ENCODE measurements around the gene TRAF3.
A peak's percentile ranks its signal among the peaks of the same experiment; 100 is the strongest.
"Not testable (repeated sequence)": the region's sequence is repeated elsewhere in the genome, so short reads cannot be mapped to it uniquely, and the experiment has no call there.

TRAF3 gene

DNA sequence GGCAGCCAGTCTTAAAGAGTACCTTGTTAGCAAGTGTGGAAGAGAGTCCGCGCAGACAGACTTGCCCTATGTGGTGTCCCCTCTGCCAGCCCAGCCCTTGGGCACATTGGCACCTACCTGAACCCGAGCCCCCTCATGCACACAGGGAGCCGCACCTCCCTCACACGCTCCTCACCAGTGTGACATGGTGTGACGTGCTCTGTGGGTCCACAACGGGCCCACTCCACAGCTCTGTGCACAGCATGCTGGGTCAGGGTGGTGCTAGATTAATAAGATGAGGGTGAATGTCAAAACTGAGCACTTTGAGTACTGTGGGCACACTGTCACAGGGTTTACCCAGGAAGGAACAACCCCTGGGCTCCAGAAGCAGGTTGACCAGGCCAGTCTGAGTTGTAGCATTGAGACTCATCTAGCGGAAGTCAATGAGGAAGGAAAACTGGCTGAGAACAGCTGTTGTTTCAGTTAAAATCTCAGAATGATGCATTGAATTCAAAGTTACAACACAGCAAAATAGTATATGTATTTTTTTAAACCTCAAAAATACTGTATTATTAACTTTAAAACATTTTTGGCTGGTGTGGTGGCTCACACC, 91.8 kb downstream of the TRAF3 start:
- DNase-seq = no peak

DNA sequence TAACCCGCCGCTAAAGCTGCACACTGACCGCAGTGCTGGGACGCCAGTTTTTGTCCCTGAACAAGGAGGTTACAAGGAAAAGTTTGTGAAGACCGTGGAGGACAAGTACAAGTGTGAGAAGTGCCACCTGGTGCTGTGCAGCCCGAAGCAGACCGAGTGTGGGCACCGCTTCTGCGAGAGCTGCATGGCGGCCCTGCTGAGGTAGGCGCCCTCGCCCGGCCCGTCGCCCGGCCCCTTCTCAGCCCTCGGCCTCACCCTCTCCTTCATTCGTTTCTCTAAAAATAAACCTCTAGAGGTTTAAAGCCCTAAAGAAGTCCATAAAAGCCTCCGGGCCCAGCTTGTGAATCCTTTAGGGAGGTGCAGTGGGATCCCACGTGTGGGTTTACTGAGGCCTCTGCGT, 93.0 kb downstream of the TRAF3 start:
- DNase-seq = no peak

DNA sequence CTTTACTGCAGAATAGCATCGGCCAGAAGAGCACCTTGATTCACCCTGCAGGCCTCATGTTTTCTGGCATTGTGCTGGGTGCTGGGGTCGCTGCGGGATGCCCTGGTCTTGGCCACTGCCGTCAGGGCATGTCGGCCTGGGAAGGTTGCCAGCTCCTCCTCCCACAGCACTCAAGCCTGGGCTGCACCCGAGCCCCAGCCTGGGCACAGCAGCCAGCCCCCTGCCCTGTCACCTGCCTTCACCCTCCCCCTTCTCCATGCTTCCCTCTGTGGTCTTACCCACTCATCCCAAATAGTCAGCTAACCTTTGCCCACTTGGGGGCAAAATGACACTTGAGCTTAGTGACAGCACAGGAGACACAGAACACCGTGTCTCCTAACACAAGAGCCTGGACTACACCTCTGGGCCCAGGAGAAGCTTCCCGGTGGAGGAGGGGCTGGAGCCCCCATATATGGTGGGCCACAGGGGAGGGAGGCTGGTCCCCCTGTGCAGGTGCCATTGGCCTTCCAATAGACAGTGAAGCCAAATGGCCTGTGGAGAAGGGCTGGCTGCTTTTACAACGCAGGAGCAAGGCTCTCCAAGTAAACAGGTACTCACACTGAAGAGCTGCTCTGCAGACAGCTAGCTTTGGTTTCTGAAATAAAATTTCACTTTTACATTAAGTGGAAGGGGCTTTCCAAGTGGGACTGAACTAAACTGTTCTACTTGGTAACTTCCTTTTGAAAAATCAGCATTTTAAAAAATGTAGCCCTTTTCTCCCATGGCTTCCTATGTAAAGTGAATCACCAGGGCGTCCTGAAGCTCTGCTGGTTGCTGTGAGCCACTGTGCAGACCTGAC, 94.0 kb downstream of the TRAF3 start:
- no peak for DNase-seq

DNA sequence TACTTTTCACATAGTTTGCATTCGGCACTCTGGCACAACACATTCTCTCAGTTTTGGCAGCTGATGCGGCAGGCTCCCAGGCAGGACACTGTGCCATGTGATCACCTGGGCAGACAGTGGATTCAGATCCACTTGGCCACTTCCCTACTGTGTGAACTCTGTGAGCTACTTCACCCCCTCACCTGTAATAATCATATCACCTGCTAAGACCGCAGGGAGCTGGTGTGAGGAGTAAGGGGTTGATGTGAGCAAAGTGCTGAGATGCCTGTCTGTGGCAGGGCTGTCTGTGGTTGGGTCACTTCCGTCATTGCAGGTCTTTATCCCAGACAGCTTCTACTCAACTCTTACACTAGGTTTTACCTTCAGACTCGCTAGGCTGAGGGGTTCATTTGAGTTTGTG, 94.8 kb downstream of the TRAF3 start:
- no peak for DNase-seq

DNA sequence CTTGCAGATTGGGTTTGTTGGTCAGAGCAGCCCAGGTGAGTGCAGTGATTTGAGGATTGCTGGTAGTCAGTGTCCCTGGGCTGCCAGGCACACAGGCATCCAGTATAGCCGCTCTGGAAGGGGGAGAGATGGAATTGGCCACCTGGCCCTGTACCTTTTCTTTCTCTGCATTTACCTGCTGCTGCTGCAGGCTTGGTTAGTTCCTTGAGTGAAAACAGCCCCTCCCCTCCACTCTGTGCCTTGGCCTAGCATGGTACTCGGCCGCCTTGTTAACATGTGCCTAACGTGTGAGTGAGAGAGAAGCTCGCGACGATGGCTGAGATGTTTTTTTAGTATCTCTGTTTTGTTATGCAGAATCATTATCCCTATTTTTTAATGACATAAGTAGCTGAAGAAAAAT, 95.9 kb downstream of the TRAF3 start:
- no peak for DNase-seq

DNA sequence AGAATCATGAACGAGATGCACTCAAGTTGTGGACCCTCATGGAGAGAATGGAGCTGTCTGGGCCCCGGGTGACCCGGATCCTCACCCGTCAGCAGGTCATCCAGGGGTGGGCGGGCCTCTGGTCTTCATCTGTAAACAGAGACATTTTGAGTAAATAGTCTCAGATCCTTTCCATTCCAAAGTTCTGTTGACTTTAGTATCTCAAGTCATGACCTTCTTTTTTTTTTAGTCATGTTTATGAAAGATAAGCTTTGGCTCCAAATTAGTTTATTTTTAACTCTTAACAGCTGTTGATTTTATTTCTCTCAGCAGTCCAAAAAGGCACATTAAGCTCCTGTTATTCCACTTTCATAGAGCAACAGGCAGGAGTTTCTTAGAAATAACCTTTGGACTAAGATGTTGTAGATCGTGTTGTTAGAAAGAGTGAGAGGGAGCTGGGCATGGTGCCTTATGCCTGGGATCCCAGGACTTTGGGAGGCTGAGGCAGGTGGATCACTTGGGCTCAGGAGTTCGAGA, 96.4 kb downstream of the TRAF3 start:
- no peak for DNase-seq

DNA sequence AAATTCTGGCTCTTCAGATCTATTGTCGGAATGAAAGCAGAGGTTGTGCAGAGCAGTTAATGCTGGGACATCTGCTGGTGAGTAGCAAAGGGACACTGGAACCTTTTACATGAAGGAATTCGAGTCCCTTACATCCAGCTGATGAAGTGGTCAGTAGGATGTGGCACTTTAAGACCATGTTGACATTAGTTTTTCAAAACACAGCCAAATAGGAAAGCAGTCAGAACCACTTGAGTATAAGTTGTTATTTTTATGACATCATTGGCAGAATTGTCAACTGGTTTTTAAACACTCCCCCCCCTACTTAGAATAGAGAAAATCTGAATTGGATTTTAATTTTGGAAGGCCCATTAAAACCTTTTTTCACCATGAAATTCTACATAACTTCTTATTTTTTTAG, 98.4 kb downstream of the TRAF3 start:
- peak; percentile 28 for DNase-seq

DNA sequence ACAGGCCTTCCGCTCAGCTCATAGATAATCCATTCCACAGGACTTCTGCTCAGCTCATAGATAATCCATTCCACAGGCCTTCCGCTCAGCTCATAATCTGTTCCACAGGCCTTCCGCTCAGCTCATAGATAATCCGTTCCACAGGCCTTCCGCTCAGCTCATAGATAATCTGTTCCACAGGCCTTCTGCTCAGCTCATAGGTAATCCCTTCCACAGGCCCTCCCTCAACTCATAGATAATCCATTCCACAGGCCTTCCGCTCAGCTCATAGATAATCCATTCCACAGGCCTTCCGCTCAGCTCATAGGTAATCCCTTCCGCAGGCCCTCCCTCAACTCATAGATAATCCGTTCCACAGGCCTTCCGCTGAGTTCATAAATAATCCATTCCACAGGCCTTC, 100.3 kb downstream of the TRAF3 start:
- not testable (repeated sequence) for DNase-seq

DNA sequence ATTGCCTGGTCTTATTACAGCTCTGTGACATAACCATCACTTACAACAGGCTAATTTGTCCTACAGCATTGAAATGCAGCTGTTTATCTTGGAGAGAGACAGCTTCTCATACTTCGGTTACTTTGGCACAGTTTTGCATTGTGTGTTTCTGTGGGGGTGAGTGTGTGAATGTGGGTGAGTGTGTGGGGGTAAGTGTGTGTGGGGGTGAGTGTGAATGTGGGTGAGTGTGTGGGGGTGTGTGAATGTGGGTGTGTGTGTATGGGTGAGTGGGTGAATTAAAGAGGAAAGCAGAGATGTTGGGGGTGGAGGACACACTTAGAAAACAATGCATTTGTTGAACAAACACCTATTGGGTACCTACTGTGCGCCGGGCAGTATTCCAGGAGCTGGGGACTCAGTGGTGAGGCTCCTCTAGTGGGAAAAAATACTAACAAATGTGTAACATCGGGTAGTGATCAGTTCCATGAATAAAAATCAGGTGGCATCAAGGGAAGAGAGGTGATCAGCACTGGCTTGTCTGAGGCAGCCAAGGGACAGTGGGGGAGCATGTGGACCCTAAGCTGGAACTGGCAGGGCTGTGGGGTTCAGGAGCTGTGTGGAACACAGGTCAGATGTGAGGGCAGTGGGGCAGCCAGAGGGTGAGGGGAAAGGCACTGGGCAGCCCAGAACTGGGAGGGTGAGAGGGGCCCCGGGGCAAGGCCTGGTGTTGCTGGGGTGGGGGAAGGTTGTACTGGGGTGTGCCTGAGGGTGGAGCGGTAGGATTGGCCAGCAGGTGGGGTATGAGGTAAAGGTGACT, 101.1 kb downstream of the TRAF3 start:
- no peak for DNase-seq

DNA sequence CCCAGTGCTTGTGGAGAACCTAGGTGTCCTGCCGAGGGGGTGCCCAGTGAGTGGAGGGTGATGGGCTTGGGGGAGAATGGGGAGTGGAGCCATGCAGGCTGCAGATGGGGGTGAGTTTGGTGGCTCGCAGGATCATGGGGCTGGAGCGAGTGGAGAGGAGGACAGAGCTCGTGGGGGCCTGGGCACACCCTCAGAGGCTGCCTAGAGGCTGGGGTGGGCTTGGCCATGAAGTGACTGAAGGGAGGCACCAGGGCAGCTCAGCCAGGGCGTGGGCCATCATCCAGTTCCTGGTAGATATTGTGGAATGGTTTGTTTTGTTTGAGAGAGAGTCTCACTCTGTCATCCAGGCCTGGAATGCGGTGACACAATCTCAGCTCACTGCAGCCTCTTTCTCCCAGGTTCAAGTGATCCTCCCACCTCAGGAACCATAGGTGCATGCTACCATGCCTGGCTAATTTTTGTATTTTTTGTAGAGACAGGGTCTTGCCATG, 101.8 kb downstream of the TRAF3 start:
- no peak for DNase-seq

DNA sequence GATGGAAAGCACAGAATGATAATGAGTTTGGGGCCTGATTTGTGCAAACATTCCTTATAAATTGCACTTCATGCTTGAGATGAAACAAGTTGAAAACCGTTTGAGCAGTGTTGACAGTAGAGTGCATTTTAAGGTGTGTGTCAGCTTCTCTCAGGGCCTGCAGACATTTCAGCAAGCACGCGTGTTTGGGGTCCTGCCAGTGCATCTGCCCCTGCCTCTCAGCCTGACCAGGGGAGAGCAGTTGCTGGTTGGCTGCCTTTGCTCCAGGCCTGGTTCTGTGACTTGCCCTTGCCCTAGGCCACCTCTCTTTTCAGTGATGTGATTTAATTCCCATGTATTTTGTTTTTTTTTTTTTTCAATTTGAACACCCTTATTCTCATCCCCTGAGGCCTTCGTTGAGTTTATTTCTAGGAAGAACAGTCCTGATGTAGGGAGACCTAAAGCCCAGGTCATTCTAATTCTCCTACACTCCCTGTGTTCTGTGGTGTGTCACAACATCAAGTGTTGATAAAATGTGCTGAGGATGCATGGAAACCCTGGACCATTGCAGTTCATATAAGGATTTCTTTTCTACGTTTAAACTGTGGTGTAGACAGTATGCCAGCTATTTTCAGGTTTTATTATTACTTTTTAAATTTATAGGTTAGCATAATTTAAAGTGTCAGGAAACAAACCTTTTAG, 105.1 kb downstream of the TRAF3 start:
- DNase-seq = no peak

DNA sequence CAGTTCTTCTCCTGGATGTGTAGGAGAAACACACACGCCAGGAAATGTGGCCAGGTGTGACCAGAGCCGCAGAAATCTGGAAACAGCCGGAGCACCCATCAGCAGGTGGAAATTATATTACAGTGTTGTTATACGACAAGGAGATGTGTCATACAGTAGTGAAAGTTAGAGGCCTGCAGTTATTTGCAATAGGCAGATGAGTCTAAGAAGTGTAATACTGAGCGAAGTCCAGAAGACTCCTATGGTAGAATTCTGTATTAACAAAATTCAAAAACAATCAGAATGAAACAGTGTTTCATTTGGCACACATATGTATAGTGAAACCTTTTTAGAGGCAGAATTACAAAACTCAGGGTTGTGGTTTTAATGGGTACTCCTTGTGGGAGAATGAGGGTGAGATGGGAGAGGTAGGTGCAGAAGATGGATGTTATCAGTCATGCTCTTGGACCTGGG, 105.9 kb downstream of the TRAF3 start:
- DNase-seq = no peak

DNA sequence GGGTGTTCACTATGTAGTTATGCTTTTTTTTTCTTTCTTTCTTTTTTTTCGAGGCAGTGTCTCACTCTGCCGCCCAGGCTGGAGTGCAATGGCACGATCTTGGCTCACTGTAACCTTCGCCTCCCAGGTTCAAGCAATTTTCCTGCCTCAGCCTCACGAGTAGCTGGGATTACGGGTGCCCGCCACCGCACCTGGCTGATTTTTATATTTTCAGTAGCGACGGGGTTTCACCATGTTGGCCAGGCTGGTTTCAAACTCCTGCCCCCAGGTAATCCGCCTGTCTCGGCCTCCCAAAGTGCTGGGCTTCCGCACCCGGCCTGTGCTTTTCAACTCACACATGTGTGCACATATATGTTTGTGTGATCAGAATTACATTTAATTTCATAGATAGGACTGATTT, 106.3 kb downstream of the TRAF3 start:
- DNase-seq = no peak

DNA sequence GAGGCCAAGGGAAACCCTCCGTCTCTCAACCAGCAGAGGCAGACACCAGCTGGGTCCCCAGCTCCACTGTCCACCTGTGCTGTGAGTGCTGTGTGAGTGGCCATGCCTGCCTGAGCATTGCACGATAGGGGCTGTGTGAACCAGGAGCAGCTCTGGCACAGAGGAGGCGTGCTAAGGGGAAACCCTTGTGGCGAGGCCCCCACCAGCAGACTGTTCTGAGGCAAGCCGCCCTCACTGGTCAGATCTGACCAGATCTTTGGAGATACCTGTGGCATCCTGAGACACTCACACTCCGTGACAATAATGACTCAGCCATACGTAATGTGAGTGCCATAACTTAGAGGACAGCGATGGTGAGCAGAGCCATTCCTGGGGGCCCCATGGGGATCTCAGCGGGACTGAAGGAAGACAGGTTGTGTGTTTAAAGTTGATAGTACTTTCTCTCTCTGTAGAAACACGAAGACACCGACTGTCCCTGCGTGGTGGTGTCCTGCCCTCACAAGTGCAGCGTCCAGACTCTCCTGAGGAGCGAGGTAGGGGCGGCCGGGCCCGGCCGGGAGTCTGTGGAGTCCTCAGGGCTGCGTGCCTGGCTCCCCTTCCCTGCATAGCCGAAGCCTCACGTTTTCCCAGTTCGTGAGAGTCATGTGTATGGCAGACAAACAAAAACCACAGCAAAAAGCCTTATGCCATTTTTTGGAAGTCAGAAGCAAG, 108.6 kb downstream of the TRAF3 start:
- no peak for DNase-seq

DNA sequence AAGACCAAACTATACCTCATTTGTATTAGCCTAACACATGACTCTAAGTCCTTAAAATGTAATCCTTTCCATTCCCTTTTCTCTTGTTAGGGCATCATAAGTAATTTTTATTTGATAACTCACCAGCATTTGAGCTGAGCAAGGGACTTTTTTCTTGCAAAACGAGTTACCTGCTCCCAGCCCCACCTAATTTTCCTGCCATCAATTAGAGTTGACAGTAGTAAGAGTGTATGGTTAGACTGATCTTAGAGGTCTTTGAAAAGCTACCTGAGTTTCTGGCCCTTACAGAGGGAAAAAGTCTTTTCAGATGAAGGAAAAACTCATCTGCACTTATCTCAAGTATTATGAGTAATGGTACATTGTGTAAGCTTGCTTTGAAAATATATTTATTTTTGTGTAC, 111.5 kb downstream of the TRAF3 start:
- no peak for DNase-seq

DNA sequence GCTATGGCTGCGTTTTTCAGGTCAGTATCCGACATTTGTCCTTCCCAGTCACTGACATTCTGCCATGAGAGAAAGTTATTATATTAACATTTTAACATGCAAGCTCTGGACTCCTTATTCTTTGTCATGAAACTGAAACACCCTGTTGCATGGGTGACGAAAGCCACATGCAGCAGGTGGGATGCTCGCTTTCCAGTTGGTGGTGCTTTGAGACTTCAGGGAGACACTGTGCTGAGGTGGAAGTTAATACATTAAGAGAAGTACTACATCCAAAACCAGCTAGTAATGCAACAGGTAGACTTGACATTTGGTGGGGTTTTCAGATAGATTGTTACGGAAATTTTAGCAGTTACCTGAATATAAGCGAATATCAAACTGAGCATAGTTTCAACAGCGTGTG, 112.4 kb downstream of the TRAF3 start:
- no peak for DNase-seq

DNA sequence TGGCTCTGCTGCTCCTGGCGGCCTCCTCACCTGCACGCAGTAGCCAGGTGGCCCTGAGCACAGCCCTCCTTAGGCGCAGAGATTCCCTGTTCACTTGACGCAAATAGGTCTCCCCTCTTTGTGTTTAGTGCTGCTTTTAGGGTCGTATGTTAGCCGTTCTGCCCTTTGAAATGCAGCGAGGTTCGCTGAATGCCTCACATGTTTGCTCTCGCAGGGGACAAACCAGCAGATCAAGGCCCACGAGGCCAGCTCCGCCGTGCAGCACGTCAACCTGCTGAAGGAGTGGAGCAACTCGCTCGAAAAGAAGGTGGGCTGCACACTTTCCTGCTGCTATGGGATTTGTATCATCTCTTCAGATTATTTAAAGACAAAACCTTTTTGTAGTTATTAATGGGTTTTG, 113.9 kb downstream of the TRAF3 start:
- DNase-seq = no peak

DNA sequence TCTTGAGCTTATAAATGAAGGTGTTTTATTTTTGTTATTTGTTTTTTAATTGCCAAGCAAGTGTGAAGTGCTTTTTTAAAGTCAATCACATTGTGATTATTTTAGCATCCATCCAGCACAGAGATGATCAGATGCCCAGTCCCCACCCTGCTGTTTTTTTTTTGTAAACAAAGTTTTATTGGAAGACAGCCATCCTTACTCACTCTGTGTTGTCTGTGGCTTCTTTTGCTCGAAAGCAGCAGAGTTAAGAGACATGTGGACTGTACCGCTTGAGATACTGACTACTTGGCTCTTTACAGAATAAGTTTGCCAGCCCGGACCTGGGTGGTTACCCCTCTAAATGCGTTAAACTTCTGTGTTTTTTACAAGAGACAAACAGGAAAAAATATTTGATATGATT, 114.3 kb downstream of the TRAF3 start:
- no peak for DNase-seq

DNA sequence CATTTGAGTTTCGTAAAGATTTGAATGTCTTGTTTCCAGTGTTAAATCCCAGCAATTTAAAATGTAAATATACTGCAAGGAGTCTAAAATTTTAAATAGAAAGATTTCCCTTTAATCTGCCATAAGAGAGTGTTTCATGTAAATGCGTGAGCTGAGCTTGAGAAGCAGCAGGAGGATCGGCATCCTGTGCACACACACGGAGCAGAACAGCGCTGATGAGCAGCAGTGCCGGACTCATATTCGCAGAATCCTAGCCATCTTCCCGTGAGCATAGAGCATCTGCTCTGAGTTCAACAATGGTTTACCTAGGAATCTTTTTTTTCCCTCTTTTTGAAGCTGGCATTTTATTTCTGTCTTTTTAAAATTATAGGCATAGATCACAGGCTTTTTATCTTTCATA, 115.4 kb downstream of the TRAF3 start:
- no peak for DNase-seq

DNA sequence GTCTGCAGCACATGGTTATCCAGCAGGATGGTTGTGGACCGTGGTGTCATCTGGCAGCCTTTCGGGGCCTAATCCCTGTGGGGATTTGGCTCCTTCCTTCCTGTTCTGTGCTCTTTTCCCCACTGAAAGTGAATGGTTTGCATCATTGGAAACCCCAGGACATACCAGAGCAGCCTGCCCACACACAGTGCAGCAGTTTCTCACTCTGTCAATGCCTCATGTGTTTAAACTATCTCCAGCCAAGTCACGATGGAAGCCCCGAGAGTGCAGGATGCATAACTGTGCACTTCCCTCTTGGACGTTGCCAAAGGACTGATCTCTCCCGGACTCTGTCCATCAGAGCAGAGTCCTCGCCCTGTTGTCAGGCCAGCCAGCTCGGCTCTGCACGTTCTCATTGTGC, 116.2 kb downstream of the TRAF3 start:
- DNase-seq = no peak

DNA sequence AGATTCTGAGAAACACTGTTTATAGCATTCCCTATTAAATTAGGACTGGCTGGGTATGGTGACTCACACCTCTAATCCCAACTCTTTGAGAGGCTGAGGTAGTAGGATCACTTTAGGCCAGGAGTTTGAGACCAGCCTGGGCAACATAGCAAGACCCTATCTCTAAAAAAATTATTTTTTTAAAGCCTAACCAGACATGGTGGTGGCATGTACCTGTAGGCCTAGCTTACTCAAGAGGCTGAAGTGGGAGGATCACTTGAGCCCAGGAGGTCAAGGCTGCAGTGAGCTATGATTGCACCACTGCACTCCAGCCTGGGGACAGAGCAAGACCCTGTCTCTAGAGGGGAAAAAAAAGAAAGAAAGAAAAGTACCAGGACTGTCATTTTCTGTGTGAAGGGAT, 119.5 kb downstream of the TRAF3 start:
- not testable (repeated sequence) for DNase-seq

All from NCI-H774 (cell line).